CD4-positive, alpha-beta T cell treated with Interleukin-17A for 4 hours (primary cell): ENCODE measurements around the gene FAM83D.
A peak's percentile ranks its signal among the peaks of the same experiment; 100 is the strongest.
"Not testable (repeated sequence)": the region's sequence is repeated elsewhere in the genome, so short reads cannot be mapped to it uniquely, and the experiment has no call there.

ENCODE experiments used
- DNase-seq: peaks from one replicate; pipeline ENCODE4 v3.0.0-alpha.2; 2020; ENCODE audit warnings: mixed read lengths

Gene FAM83D

GRCh38 chr20:38969708-38970107 is 43.5 kb downstream of the FAM83D start:
- no peak for DNase-seq

GRCh38 chr20:38970302-38970701 is 44.1 kb downstream of the FAM83D start:
- DNase-seq = no peak

DNA sequence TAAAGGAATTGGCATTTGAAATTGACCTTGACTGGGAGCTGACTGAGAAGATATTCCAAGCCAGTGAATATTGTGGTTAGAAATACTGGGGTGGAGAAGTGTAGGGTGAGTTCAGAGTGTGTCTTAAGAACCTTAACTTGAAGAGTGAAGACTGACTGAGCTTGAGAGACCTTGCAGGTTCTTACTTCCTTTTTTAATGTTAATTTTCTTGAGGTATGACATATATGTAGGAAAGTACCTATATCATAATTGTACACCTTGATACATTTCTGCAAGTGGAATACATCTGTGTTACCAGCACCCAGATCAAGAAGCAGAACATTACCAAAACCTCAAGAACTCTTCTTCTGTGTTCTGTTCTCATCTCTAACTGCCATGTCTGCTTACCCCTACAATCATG is 46.9 kb downstream of the FAM83D start:
- no peak for DNase-seq

- no peak for DNase-seq
Observed at GRCh38 chr20:38973645-38974044, 47.4 kb downstream of the FAM83D start.

DNA sequence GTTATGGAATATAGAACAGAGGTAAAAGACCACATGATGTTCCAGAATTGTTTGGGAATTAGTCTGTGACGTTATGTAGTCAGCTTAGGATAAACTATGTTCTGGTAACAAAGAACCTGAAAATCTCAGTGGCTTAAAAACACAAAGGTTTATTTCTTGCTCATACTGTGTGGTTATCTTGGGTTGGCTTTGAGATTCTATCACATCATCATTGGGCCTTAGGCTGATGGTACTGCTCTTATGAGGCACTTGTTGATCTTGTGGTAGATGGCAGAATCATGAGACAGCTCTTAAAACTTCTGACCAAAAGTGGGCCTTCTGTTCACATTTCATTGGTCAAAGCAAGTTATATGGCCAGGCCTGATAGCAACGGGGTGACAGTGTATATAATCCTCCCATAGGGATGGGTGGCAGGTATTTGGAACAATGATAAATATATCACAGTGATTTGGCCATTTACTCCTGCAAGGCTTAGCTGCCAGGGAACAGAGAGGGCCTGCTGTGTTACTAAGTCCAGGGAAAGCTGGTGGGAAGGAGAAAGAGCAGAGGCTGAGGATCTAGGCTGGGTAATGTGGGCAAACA is 49.4 kb downstream of the FAM83D start:
- DNase-seq = no peak

- DNase-seq = no peak
Observed at GRCh38 chr20:38979434-38979833, 53.2 kb downstream of the FAM83D start.

GRCh38 chr20:38979842-38980241 is 53.6 kb downstream of the FAM83D start:
- DNase-seq = no peak

DNA sequence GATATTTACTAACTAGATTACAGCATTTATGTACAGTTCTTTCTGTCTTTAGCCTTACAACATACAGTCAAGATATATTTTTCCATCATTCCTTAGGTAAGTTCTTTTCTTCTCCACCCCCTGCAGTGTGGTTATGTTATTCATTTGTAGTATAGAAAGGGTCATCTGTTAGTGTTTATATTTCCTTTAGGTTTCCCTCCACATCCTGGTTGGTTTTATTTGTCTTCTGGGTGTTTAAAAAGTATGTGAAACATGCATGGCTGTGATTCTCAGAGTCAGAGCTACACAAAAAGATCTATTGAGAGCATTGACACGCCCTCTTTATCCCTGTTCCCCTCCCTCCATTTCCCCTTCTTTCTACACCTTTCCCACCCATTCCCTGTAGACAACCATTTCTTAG is 56.1 kb downstream of the FAM83D start:
- no peak for DNase-seq

- no peak for DNase-seq
Observed at GRCh38 chr20:38985060-38985459, 58.8 kb downstream of the FAM83D start.

GRCh38 chr20:38985603-38986170 is 59.5 kb downstream of the FAM83D start:
- DNase-seq = no peak

DNA sequence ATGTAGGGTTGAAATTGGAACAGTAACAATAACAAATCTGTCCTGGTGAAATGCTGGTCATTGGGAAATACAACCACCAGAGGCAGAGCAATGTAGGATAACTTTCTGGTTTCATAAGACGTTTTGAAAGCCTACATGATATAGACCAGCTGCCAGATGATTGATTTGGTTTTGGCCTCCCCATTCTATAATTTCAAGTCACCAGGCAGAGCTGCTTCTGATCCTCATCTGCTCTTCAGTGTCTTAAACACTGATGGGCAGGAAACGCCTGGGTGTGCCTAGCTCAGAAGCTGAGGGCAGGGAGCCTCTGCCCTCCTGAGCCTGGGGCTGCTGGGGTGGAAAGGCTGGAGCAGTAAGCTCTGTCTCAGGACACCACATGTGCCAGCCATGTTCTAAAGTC is 60.4 kb downstream of the FAM83D start:
- DNase-seq = no peak

GRCh38 chr20:38987777-38988176 is 61.6 kb downstream of the FAM83D start:
- DNase-seq = no peak

DNA sequence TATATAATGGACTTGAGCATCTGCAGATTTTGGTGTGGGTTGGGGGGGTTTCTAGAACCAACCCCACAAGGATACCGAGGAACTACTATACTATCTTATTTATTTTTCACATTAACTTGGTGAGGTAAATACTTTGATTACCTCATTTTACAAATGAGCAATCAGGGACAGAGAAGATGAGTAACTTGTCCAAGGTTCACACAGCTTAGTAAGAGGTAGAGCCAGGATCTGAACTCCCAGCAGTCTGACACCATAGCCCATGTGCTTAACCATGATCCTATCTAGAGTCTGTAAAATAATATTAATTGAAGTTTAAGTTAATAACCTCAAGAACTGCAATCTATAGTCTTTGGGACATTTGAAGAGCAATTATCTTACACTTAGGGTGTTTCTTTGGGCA is 64.5 kb downstream of the FAM83D start:
- DNase-seq = no peak

DNA sequence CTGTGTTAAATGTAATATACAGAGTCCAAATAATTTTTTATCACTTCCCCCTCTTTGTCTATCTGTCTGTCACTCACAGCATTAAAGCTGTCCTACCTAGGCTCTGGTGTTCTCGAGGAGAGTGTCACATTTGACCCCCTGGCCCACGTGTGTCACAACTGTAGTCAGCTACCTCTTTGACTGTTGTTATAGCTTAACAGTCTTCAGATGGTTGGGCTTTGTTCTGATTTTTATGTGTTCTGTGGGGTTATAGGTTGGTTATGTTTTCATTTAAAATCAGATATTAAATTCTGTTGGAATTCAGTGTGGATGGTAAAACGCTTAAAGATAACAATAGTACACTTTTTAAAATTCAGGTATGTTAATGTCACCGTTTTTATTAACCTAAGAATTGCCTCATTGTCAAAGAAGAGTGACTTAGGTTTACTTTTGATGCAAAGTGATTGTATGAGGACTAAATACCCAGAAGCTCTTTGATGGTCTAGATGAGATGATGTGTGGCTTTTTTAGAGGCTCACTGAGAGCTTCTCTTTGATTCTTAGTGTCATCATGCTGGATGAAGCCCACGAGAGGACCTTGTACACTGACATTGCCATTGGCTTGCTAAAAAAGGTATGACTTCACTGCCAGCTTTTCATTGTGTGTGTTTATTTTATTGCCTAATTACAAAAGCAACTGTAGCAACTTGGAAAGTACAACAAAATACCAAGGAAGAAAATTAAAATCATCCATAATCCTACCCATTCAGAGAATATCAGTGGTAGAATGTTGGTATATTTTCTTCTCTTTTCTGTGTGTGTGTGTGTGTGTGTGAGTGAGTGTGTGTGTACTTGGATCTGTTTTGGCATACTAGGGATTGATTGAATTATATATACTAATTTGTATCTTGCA is 65.8 kb downstream of the FAM83D start:
- DNase-seq = no peak

DNA sequence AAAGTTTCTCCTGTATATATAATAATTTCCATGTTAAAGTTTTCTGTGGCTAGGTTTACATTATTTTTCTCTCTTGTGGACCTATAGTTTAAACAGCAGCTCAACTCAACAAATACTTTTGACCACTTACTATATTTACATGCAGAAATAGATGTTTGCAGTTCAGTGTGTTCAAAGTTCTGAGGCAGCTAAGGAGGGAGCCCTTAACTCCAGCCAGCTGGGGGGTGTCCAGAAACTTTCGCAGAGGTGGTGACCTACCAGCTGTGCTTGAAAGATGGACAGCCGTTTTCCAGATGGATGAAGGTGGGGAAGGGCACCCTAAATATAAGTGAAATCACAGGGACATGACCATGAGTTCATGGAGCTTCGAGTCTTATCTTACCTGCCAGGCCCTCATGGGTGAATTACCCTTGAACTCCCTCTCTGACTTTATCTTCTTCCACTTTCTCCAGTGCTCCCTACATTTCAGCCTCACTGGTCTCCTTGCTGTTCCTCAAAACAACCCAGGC is 69.4 kb downstream of the FAM83D start:
- DNase-seq = no peak

DNA sequence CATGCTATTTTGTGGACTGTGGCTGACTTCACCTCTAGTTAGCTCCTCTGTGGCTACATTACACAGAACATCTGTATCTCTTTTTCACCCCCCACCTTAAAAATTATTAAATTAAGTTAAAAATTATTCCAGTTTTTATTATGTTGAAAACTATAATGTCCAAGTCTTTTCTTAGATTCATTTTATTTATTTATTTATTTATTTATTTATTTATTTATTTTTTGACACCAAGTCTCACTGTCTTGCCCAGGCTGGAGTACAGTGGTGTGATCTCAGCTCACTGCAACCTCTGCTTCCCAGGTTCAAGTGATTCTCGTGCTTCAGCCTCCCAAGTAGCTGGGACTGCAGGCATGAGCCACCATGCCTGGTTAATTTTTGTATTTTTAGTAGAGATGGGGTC is 70.6 kb downstream of the FAM83D start:
- DNase-seq = not testable (repeated sequence)

- peak; percentile 12 for DNase-seq
Observed at GRCh38 chr20:38997622-38998021, 71.4 kb downstream of the FAM83D start.

DNA sequence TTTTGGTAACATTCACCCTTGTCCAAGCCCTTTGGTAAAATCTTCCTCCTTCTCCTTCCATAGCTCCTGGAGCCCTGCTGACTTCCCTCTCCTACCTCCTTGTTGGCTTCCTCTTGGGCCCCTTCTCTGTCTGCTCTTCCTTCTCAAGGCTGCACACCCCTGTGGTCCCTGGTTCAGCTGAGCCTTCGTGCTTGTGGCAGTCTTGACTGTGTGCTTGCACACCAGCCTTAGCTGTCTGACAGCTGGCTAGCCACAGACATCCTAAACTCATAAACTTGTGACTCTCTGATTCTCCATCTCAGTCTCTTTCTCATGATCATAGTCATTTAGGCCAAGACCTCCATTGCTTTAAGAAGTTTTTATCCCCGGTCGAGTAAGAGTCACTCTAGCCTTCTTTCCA is 73.0 kb downstream of the FAM83D start:
- no peak for DNase-seq

DNA sequence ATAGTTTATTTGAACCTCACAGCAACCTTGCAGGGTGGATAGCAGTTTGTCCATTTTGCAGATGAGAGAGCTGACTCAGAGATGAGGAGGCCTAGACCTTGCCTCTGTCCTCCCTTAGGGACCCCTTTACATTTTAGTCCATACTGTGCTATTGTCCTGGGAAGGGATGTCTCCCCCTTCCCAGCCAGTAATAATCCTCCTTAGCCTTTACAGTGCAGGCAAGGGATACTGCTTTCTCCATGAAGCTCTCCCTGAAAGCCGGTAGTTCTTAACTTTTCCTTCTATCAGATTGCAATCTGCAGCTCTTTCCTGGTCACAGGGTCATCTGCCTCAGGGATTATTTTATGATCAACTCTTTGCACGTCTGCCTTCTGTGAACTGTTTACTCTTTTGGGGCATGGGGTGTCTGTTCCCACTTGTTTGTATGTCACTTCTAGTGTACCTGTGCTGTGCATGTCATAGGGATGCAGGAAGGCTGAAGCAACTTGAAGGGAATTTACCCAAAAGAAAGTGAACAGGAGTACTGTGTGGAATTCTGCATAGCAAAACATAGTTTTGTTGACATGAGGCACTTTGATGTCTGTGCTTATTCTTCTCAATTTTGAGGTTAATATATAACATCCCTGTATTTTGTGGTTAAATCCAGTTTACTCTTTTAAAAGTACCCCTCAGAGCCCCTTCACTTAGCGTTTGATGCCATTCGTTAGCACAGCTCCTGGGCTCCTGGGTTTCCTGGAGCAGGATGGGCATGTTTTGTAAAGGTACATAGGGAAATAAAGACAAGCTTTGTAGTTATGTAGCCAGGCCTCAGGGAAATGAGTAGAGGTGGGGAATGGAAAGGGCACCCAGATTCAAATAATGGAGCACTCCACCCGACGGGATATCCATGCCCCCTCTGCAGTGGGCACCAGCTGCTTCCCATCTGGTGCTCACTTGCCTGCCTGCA is 74.0 kb downstream of the FAM83D start:
- no peak for DNase-seq
